Smooth muscle cell (in vitro differentiated cells): ENCODE results near the gene TMEM200B. TPM values are rescaled to one million over a fixed set of nuclear protein-coding genes. Genes with fewer than 3 reads are reported as not detected.
"Not testable (repeated sequence)": the region's sequence is repeated elsewhere in the genome, so short reads cannot be mapped to it uniquely, and the experiment has no call there.

Experiments used
- DNase-seq: peaks from one replicate; lab custom pipeline; 2025; ENCODE audit not compliant: unreplicated experiment; lab: John Stamatoyannopoulos, UW
- H2AFZ ChIP-seq: fragments of 200-600 bp; sonication (generic); 2 replicates; pipeline ENCODE4 v1.6.0; 2016; ENCODE audit warnings: antibody characterized with exemption, low read depth, mild to moderate bottlenecking
- H3F3A ChIP-seq: fragments of 200-600 bp; sonication (generic); 2 replicates; pipeline ENCODE4 v1.6.0; 2017; ENCODE audit warnings: antibody characterized with exemption, low read depth
- H3K27ac ChIP-seq: fragments of 200-600 bp; sonication (generic); 2 replicates; pipeline ENCODE4 v1.5.1; 2016; ENCODE audit warnings: low read depth, mild to moderate bottlenecking
- H3K27me3 ChIP-seq: fragments of 200-600 bp; sonication (generic); 2 replicates; pipeline ENCODE4 v1.6.1; 2016; ENCODE audit warnings: low read depth, mild to moderate bottlenecking
- H3K36me3 ChIP-seq: fragments of 200-600 bp; sonication (generic); 2 replicates; pipeline ENCODE4 v1.5.1; 2016; ENCODE audit warnings: low read depth
- H3K4me1 ChIP-seq: fragments of 200-600 bp; sonication (generic); 2 replicates; pipeline ENCODE4 v1.5.1; 2016; ENCODE audit warnings: low read depth
- H3K4me2 ChIP-seq: fragments of 200-600 bp; sonication (generic); 2 replicates; pipeline ENCODE4 v1.6.0; 2016; ENCODE audit warnings: mild to moderate bottlenecking
- H3K4me3 ChIP-seq: fragments of 200-600 bp; sonication (generic); 2 replicates; pipeline ENCODE4 v1.5.1; 2016; ENCODE audit warnings: mild to moderate bottlenecking
- H3K79me2 ChIP-seq: fragments of 200-600 bp; sonication (generic); 2 replicates; pipeline ENCODE4 v1.6.0; 2016; ENCODE audit warnings: low read depth, mild to moderate bottlenecking
- H3K9ac ChIP-seq: fragments of 200-600 bp; sonication (generic); 2 replicates; pipeline ENCODE4 v1.6.0; 2016; ENCODE audit warnings: low read depth
- H3K9me3 ChIP-seq: fragments of 200-600 bp; sonication (generic); replicated peaks from 2 replicates; pipeline ENCODE4 v1.5.1; 2016; ENCODE audit warnings: low read depth
- H4K20me1 ChIP-seq: fragments of 200-600 bp; sonication (generic); 2 replicates; pipeline ENCODE4 v1.6.0; 2016; ENCODE audit warnings: low read depth
- WGBS: methylation state at CpG from one replicate; pipeline ENCODE4 v1.1.7; 2016; ENCODE audit warnings: low lambda C conversion rate; 5-methylcytosine and 5-hydroxymethylcytosine counted together
- polyA plus RNA-seq: library from polyadenylated mRNA; unstranded; fragments of >200 nt; fragmentation: Nextera tagmentation; extraction: Ambion mirVana; gene quantifications from 2 replicates; pipeline ENCODE4 v1.2.1, GENCODE V29; 2016
- total RNA-seq: library from RNA; depleted of rRNA; stranded (reverse); fragments of >200 nt; gene quantifications from 2 replicates; pipeline ENCODE4 v1.2.3, GENCODE V29; 2014
- TF ChIP-seq, protein P1 (sequence below): fragments of 200-600 bp; sonication (generic); IDR thresholded peaks from 2 replicates; pipeline ENCODE4 v1.5.1; 2017; ENCODE audit warnings: borderline replicate concordance, mild to moderate bottlenecking, antibody characterized with exemption; ENCODE audit not compliant: insufficient read depth, poor library complexity, severe bottlenecking

The TMEM200B gene
- total and polyA plus RNA-seq, 2 experiments from 2014 or later: 20.5 to 33.2 TPM

- DNase-seq: no peak
- Histone ChIP-seq H3K4me2 (no peak overlapping the region), H4K20me1 (no peaks in the 10 kb centered on the region), H3K9ac (no peak overlapping the region), H3K4me3 (no peak overlapping the region), H3K4me1 (no peaks in the 10 kb centered on the region), H3K36me3 (no peaks in the 10 kb centered on the region), H3F3A (no peaks in the 10 kb centered on the region), H2AFZ (no peak overlapping the region), H3K27me3 (no peaks in the 10 kb centered on the region), H3K79me2 (no peaks in the 10 kb centered on the region), H3K9me3 (no peaks in the 10 kb centered on the region), H3K27ac (no peak overlapping the region)
- TF ChIP-seq, protein P1, sequence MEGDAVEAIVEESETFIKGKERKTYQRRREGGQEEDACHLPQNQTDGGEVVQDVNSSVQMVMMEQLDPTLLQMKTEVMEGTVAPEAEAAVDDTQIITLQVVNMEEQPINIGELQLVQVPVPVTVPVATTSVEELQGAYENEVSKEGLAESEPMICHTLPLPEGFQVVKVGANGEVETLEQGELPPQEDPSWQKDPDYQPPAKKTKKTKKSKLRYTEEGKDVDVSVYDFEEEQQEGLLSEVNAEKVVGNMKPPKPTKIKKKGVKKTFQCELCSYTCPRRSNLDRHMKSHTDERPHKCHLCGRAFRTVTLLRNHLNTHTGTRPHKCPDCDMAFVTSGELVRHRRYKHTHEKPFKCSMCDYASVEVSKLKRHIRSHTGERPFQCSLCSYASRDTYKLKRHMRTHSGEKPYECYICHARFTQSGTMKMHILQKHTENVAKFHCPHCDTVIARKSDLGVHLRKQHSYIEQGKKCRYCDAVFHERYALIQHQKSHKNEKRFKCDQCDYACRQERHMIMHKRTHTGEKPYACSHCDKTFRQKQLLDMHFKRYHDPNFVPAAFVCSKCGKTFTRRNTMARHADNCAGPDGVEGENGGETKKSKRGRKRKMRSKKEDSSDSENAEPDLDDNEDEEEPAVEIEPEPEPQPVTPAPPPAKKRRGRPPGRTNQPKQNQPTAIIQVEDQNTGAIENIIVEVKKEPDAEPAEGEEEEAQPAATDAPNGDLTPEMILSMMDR: no peak
- 90% methylated on average over 39 of the region's 55 CpGs for WGBS
Measured at GRCh38 chr1:29133861-29134694, 10.4 kb upstream of the TMEM200B start.

GRCh38 chr1:29131056-29131455, 7.4 kb upstream of the TMEM200B start:
- not testable (repeated sequence) for H3K27me3 ChIP-seq, H3F3A ChIP-seq, H3K9ac ChIP-seq, DNase-seq, H3K4me1 ChIP-seq, H3K27ac ChIP-seq, H3K36me3 ChIP-seq, H2AFZ ChIP-seq, H4K20me1 ChIP-seq, H3K9me3 ChIP-seq, H3K4me3 ChIP-seq, H3K4me2 ChIP-seq, H3K79me2 ChIP-seq
- over 99% methylated on average over 27 of the region's 29 CpGs for WGBS

GRCh38 chr1:29129916-29130315, 6.2 kb upstream of the TMEM200B start:
- Histone ChIP-seq H2AFZ (no peak overlapping the region), H3K9me3 (no peaks in the 10 kb centered on the region), H3K79me2 (no peaks in the 10 kb centered on the region), H3K27ac (no peak overlapping the region), H3K4me2 (no peak overlapping the region), H3K9ac (no peak overlapping the region), H3F3A (peaks cover 3% of the 10 kb centered on the region), H3K4me1 (no peaks in the 10 kb centered on the region), H4K20me1 (no peaks in the 10 kb centered on the region), H3K36me3 (no peaks in the 10 kb centered on the region), H3K4me3 (no peak overlapping the region), H3K27me3 (no peaks in the 10 kb centered on the region)
- TF ChIP-seq, protein P1: no peak
- WGBS: 75% methylated on average over 5 of the region's 5 CpGs
- no peak for DNase-seq

GRCh38 chr1:29128739-29129138, 5.0 kb upstream of the TMEM200B start:
- Histone ChIP-seq H4K20me1 (no peaks in the 10 kb centered on the region), H3K27ac (no peak overlapping the region), H3K4me1 (no peaks in the 10 kb centered on the region), H3K4me2 (no peak overlapping the region), H3K27me3 (no peaks in the 10 kb centered on the region), H3K9ac (no peak overlapping the region), H2AFZ (no peak overlapping the region), H3K4me3 (no peak overlapping the region), H3K36me3 (no peaks in the 10 kb centered on the region), H3F3A (peaks cover 7% of the 10 kb centered on the region), H3K9me3 (no peaks in the 10 kb centered on the region), H3K79me2 (no peaks in the 10 kb centered on the region)
- TF ChIP-seq, protein P1: no peak
- DNase-seq: no peak
- WGBS: 91% methylated on average over 6 of the region's 6 CpGs
